A673 (cell line): ENCODE measurements around the gene RPL38. TPM values are rescaled to one million over a fixed set of nuclear protein-coding genes. Genes with fewer than 3 reads are reported as not detected.

Source experiments
- BruUV-seq: library from RNA; stranded (reverse); fragments of 400-500 nt; replicated peaks from 2 replicates; lab custom pipeline; 2021; lab: Mats Ljungman, UMichigan
- CTCF ChIA-PET: fragments of 300-600 bp; sonication (Branson Sonifier 250); formaldehyde crosslinking; loops from one replicate; lab custom pipeline; 2022; ENCODE audit warnings: antibody characterized with exemption; lab: Charles Lee
- POLR2A ChIA-PET: fragments of 300-600 bp; sonication (Branson Sonifier 250); formaldehyde crosslinking; loops from one replicate; lab custom pipeline; 2022; ENCODE audit warnings: antibody characterized with exemption; ENCODE audit not compliant: low non-redundant PET; lab: Charles Lee
- DNase-seq: peaks from one replicate; pipeline ENCODE4 v3.0.0-alpha.2; 2015; ENCODE audit warnings: low spot score
- H3K27ac ChIP-seq: fragments of 200-600 bp; sonication (generic); 2 replicates; pipeline ENCODE4 v1.5.1; 2016; ENCODE audit warnings: mixed run types, low read depth, mild to moderate bottlenecking, mixed read lengths, antibody characterized with exemption, low read length; ENCODE audit not compliant: poor library complexity, severe bottlenecking
- H3K27me3 ChIP-seq: fragments of 200-600 bp; sonication (generic); replicated peaks from 2 replicates; pipeline ENCODE4 v1.6.1; 2017; ENCODE audit warnings: mixed run types, low read depth, mild to moderate bottlenecking, mixed read lengths, antibody characterized with exemption, low read length; ENCODE audit not compliant: insufficient read depth, poor library complexity
- H3K36me3 ChIP-seq: fragments of 200-600 bp; sonication (generic); 2 replicates; pipeline ENCODE4 v1.6.1; 2016; ENCODE audit warnings: mixed run types, mild to moderate bottlenecking, mixed read lengths, antibody characterized with exemption, low read length; ENCODE audit not compliant: insufficient read depth, poor library complexity, severe bottlenecking
- H3K4me1 ChIP-seq: fragments of 200-600 bp; sonication (generic); 2 replicates; pipeline ENCODE4 v1.6.1; 2017; ENCODE audit warnings: mixed run types, mild to moderate bottlenecking, mixed read lengths, antibody characterized with exemption, low read length; ENCODE audit not compliant: insufficient read depth, poor library complexity, severe bottlenecking
- H3K4me3 ChIP-seq: fragments of 200-600 bp; sonication (generic); 2 replicates; pipeline ENCODE4 v1.5.1; 2016; ENCODE audit warnings: low read depth, mixed run types, mild to moderate bottlenecking, mixed read lengths, low read length; ENCODE audit not compliant: poor library complexity, severe bottlenecking
- H3K9me3 ChIP-seq: fragments of 200-600 bp; sonication (generic); 2 replicates; pipeline ENCODE4 v1.6.1; 2016; ENCODE audit warnings: mixed run types, low read depth, mild to moderate bottlenecking, mixed read lengths, antibody characterized with exemption, low read length; ENCODE audit not compliant: poor library complexity, severe bottlenecking
- CTCF ChIP-seq: fragments of 300-800, 200-600 bp; sonication (generic); conservative IDR thresholded peaks from 2 replicates; pipeline ENCODE4 v1.5.1; 2017; ENCODE audit warnings: low read depth, mild to moderate bottlenecking, antibody characterized with exemption, low read length, moderate library complexity, mixed read lengths
- EZH2 ChIP-seq: fragments of 200-600 bp; sonication (generic); IDR thresholded peaks from 2 replicates; pipeline ENCODE4 v1.6.1; 2017; ENCODE audit warnings: borderline replicate concordance, low read depth, mild to moderate bottlenecking, mixed read lengths, antibody characterized with exemption, low read length; ENCODE audit not compliant: poor library complexity, severe bottlenecking
- intact Hi-C: fragments of 100-400 bp; cut with micrococcal nuclease; formaldehyde crosslinking; loops from one replicate; pipeline ENCODE4 v1.10.0; 2022; ENCODE audit not compliant: unreplicated experiment
- total RNA-seq: library from RNA; stranded (reverse); gene quantifications from 2 replicates; pipeline ENCODE4 v1.2.3, GENCODE V29; 2021

Gene RPL38
- total RNA-seq, 1 experiment from 2014 or later, result 996 TPM

DNA sequence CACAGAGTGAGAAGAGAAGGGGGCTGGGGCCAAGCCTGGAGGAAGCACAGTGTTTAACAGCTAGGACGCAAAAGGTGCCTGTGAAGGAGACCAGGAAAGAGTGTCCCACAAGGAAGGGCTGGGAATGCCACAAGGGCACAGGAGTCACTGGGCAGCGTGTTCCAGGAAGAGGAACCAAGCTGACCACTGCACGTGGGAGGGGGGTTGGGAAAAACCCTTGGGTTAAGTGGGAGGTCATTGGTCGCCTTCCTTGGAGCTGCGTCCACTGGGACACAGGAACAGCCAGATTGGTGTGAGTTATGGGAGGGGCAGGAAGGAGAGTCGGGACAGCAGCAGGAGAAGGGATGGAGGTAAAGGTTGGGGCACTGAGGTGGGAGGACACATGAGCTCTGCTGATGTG lies 22.8 kb downstream of the RPL38 start:
- DNase-seq, result no peak
- POLR2A ChIA-PET, result no interaction called here
- intact Hi-C loops, result no loop called here
- Histone ChIP-seq H3K4me3 (no peak overlapping the region), H3K36me3 (no peaks in the 10 kb centered on the region), H3K9me3 (no peaks in the 10 kb centered on the region), H3K27me3 (no peaks in the 10 kb centered on the region), H3K4me1 (no peaks in the 10 kb centered on the region), H3K27ac (no peak overlapping the region)
- no TSS peak for BruUV-seq
- TF ChIP-seq CTCF, result no peak
- no peak for TF ChIP-seq EZH2
- CTCF ChIA-PET, result no interaction called here

- BruUV-seq, result no TSS peak
- POLR2A ChIA-PET, result no interaction called here
- Histone ChIP-seq H3K27me3 (no peaks in the 10 kb centered on the region), H3K36me3 (no peaks in the 10 kb centered on the region), H3K4me1 (no peaks in the 10 kb centered on the region), H3K4me3 (no peak overlapping the region), H3K27ac (no peak overlapping the region), H3K9me3 (no peaks in the 10 kb centered on the region)
- intact Hi-C loops, result no loop called here
- CTCF ChIA-PET, result interaction anchor here (0.6 kb wide), 1 partner anchor 34 kb away, joined by 6 read pairs; no protein-coding TSS in a partner anchor
- TF ChIP-seq CTCF (no peak), EZH2 (no peak)
- DNase-seq, result no peak
Observed at GRCh38 chr17:74227271-74228080, 24.0 kb downstream of the RPL38 start.

DNA sequence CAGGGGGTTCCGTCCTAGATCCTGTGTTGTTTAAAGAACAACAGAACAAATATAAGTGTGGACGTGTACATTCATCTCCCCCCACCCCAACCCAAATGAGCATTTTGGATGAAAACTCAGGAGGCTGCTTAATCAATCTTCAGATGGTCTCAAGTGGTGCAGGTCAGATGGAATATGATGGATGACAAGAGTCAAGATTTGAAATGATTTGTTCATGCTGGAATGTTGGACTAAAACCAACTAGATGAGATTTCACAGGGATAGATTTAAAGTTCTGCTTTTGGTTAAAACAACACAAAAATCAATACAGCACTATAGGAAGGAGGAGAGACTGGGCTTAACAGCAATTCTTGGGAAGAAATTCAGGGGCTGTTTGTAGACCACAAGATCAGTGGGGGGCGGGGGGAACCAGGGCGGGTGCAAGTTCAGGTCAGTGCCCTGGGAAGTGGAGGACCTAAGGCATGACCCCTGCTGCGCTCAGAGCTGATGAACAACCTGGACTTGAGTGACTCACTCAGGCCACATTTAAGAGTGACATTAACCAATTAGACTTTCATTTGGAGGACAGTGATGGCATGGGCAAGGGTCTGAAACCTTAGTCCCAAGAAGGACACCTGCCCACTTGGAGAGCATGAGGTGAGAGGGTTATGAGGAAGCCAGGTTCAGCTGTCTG lies 25.0 kb downstream of the RPL38 start:
- no TSS peak for BruUV-seq
- H3K27ac ChIP-seq, result no peak overlapping the region
- H3K4me1 ChIP-seq, result no peaks in the 10 kb centered on the region
- ChIA-PET CTCF (no interaction called here), POLR2A (no interaction called here)
- DNase-seq, result no peak
- TF ChIP-seq CTCF (no peak), EZH2 (no peak)
- intact Hi-C loops, result no loop called here
- no peaks in the 10 kb centered on the region for H3K36me3 ChIP-seq
- no peak overlapping the region for H3K4me3 ChIP-seq
- no peaks in the 10 kb centered on the region for H3K9me3 ChIP-seq
- H3K27me3 ChIP-seq, result no peaks in the 10 kb centered on the region
